Measurements from ENCODE around the gene MTMR12.
"Not testable (repeated sequence)": the region's sequence is repeated elsewhere in the genome, so short reads cannot be mapped to it uniquely, and the experiment has no call there.

Gene MTMR12

GRCh38 chr5:32283061-32283460, 29.7 kb downstream of the MTMR12 start:
- H3K4me1 Mint-ChIP-seq: peaks cover 26% of the 10 kb centered on the region
- CTCF ChIA-PET: interaction anchor here (0.6 to 1.8 kb wide), 2 partner anchors 46 to 137 kb away, joined by 3 to 8 read pairs; no protein-coding TSS in a partner anchor

GRCh38 chr5:32282633-32283032, 30.1 kb downstream of the MTMR12 start:
- Mint-ChIP-seq H3K27me3 (no peaks in the 10 kb centered on the region), H3K36me3 (peaks cover 15% of the 10 kb centered on the region), H3K27ac (peak overlapping the region; percentile 6), H3K4me3 (no peak overlapping the region), H3K4me1 (peaks cover 31% of the 10 kb centered on the region), H3K9me3 (no peaks in the 10 kb centered on the region)
- CTCF ChIA-PET: interaction anchor here (0.6 kb wide), 1 partner anchor 137 kb away, joined by 3 read pairs; no protein-coding TSS in a partner anchor
- no peak for DNase-seq

More at GRCh38 chr5:32283061-32283460, 29.7 kb downstream of the MTMR12 start:
- no peak for DNase-seq
- H3K27me3 Mint-ChIP-seq: no peaks in the 10 kb centered on the region
- H3K9me3 Mint-ChIP-seq: no peaks in the 10 kb centered on the region
- H3K27ac Mint-ChIP-seq: no peak overlapping the region
- peaks cover 15% of the 10 kb centered on the region for H3K36me3 Mint-ChIP-seq
- no peak overlapping the region for H3K4me3 Mint-ChIP-seq

GRCh38 chr5:32281378-32282133, 31.2 kb downstream of the MTMR12 start:
- H3K27ac Mint-ChIP-seq, DNase-seq, CTCF ChIA-PET, H3K27me3 Mint-ChIP-seq, H3K9me3 Mint-ChIP-seq, H3K4me3 Mint-ChIP-seq: not testable (repeated sequence)
- Mint-ChIP-seq H3K4me1 (peaks cover 36% of the 10 kb centered on the region), H3K36me3 (peaks cover 16% of the 10 kb centered on the region)

- peaks cover 21% of the 10 kb centered on the region for H3K36me3 Mint-ChIP-seq
- no peak for DNase-seq
- peak overlapping the region; percentile 81 for H3K27ac Mint-ChIP-seq
- H3K27me3 Mint-ChIP-seq: no peaks in the 10 kb centered on the region
- no peaks in the 10 kb centered on the region for H3K9me3 Mint-ChIP-seq
- H3K4me1 Mint-ChIP-seq: peaks cover 43% of the 10 kb centered on the region
- CTCF ChIA-PET: interaction anchor here (1.9 kb wide), 1 partner anchor 49 kb away, joined by 5 read pairs; no protein-coding TSS in a partner anchor
- no peak overlapping the region for H3K4me3 Mint-ChIP-seq
Measured at GRCh38 chr5:32280656-32281081, 32.1 kb downstream of the MTMR12 start.

GRCh38 chr5:32279786-32280185, 33.0 kb downstream of the MTMR12 start:
- H3K27me3 Mint-ChIP-seq: no peaks in the 10 kb centered on the region
- no peak for DNase-seq
- CTCF ChIA-PET: interaction anchor here (1.1 to 1.9 kb wide), 2 partner anchors 18 to 48 kb away, joined by 4 to 5 read pairs; no protein-coding TSS in a partner anchor
- H3K9me3 Mint-ChIP-seq: no peaks in the 10 kb centered on the region
- peaks cover 27% of the 10 kb centered on the region for H3K36me3 Mint-ChIP-seq
- H3K4me1 Mint-ChIP-seq: peaks cover 45% of the 10 kb centered on the region
- H3K27ac Mint-ChIP-seq: no peak overlapping the region
- no peak overlapping the region for H3K4me3 Mint-ChIP-seq

GRCh38 chr5:32279223-32279622, 33.5 kb downstream of the MTMR12 start:
- CTCF ChIA-PET: interaction anchor here (1.1 to 1.9 kb wide), 2 partner anchors 19 to 47 kb away, joined by 4 to 5 read pairs; no protein-coding TSS in a partner anchor
- H3K4me3 Mint-ChIP-seq: no peak overlapping the region
- DNase-seq: no peak
- H3K27ac Mint-ChIP-seq: no peak overlapping the region
- peaks cover 45% of the 10 kb centered on the region for H3K4me1 Mint-ChIP-seq
- no peaks in the 10 kb centered on the region for H3K9me3 Mint-ChIP-seq
- H3K27me3 Mint-ChIP-seq: no peaks in the 10 kb centered on the region
- peaks cover 28% of the 10 kb centered on the region for H3K36me3 Mint-ChIP-seq

- H3K27ac Mint-ChIP-seq: no peak overlapping the region
- H3K9me3 Mint-ChIP-seq: no peaks in the 10 kb centered on the region
- H3K36me3 Mint-ChIP-seq: peaks cover 36% of the 10 kb centered on the region
- no peak for DNase-seq
- H3K27me3 Mint-ChIP-seq: no peaks in the 10 kb centered on the region
- CTCF ChIA-PET: no interaction called here
- peaks cover 41% of the 10 kb centered on the region for H3K4me1 Mint-ChIP-seq
- H3K4me3 Mint-ChIP-seq: no peak overlapping the region
Measured at GRCh38 chr5:32278406-32278805, 34.3 kb downstream of the MTMR12 start.

GRCh38 chr5:32277798-32278197, 34.9 kb downstream of the MTMR12 start:
- Mint-ChIP-seq H3K27me3 (no peaks in the 10 kb centered on the region), H3K36me3 (peaks cover 37% of the 10 kb centered on the region), H3K27ac (no peak overlapping the region), H3K9me3 (no peaks in the 10 kb centered on the region), H3K4me1 (peaks cover 40% of the 10 kb centered on the region), H3K4me3 (no peak overlapping the region)
- CTCF ChIA-PET: no interaction called here
- DNase-seq: no peak

GRCh38 chr5:32276173-32276853, 36.4 kb downstream of the MTMR12 start:
- no peak overlapping the region for H3K4me3 Mint-ChIP-seq
- H3K36me3 Mint-ChIP-seq: peaks cover 35% of the 10 kb centered on the region
- DNase-seq: no peak
- peak overlapping the region; percentile 80 for H3K27ac Mint-ChIP-seq
- H3K4me1 Mint-ChIP-seq: peaks cover 37% of the 10 kb centered on the region
- CTCF ChIA-PET: interaction anchor here (1.1 kb wide), 1 partner anchor 53 kb away, joined by 3 read pairs; no protein-coding TSS in a partner anchor
- H3K9me3 Mint-ChIP-seq: no peaks in the 10 kb centered on the region
- H3K27me3 Mint-ChIP-seq: no peaks in the 10 kb centered on the region

GRCh38 chr5:32275396-32275741, 37.4 kb downstream of the MTMR12 start:
- Mint-ChIP-seq H3K4me3 (no peak overlapping the region), H3K4me1 (peaks cover 29% of the 10 kb centered on the region), H3K27me3 (no peaks in the 10 kb centered on the region), H3K27ac (no peak overlapping the region), H3K9me3 (no peaks in the 10 kb centered on the region), H3K36me3 (peaks cover 37% of the 10 kb centered on the region)
- CTCF ChIA-PET: interaction anchor here (1.1 kb wide), 1 partner anchor 54 kb away, joined by 3 read pairs; no protein-coding TSS in a partner anchor
- DNase-seq: no peak

GRCh38 chr5:32274548-32275395, 38.0 kb downstream of the MTMR12 start:
- Mint-ChIP-seq H3K27me3 (no peaks in the 10 kb centered on the region), H3K36me3 (peaks cover 40% of the 10 kb centered on the region), H3K4me1 (peaks cover 24% of the 10 kb centered on the region), H3K4me3 (no peak overlapping the region), H3K27ac (no peak overlapping the region), H3K9me3 (no peaks in the 10 kb centered on the region)
- CTCF ChIA-PET: interaction anchor here (0.6 kb wide), 2 partner anchors 12 to 34 kb away, joined by 3 to 4 read pairs; no protein-coding TSS in a partner anchor
- DNase-seq: no peak

GRCh38 chr5:32273821-32274220, 38.9 kb downstream of the MTMR12 start:
- Mint-ChIP-seq H3K27me3 (no peaks in the 10 kb centered on the region), H3K9me3 (no peaks in the 10 kb centered on the region), H3K27ac (no peak overlapping the region), H3K4me1 (peaks cover 24% of the 10 kb centered on the region), H3K36me3 (peaks cover 41% of the 10 kb centered on the region), H3K4me3 (no peak overlapping the region)
- CTCF ChIA-PET: interaction anchor here (1.2 to 1.4 kb wide), 2 partner anchors 42 to 58 kb away, joined by 3 to 5 read pairs; no protein-coding TSS in a partner anchor
- DNase-seq: no peak

GRCh38 chr5:32272746-32273145, 40.0 kb downstream of the MTMR12 start:
- peaks cover 48% of the 10 kb centered on the region for H3K36me3 Mint-ChIP-seq
- CTCF ChIA-PET: interaction anchor here (1.2 to 1.4 kb wide), 2 partner anchors 41 to 59 kb away, joined by 3 to 5 read pairs; no protein-coding TSS in a partner anchor
- peaks cover 17% of the 10 kb centered on the region for H3K4me1 Mint-ChIP-seq
- no peak overlapping the region for H3K4me3 Mint-ChIP-seq
- H3K27me3 Mint-ChIP-seq: no peaks in the 10 kb centered on the region
- no peak overlapping the region for H3K27ac Mint-ChIP-seq
- no peaks in the 10 kb centered on the region for H3K9me3 Mint-ChIP-seq
- no peak for DNase-seq

Data from activated naive CD4-positive, alpha-beta T cell treated with anti-CD3 and anti-CD28 coated beads, Interleukin-2, amount 10 ng/mL, durations not matched to agents 7 days and 5 days (primary cell).